Left kidney (tissue), 2 donors: ENCODE measurements around the gene PDE3A. TPM values are rescaled to one million over a fixed set of nuclear protein-coding genes. Genes with fewer than 3 reads are reported as not detected.
A peak's percentile ranks its signal among the peaks of the same experiment; 100 is the strongest.

Source experiments
- DNase-seq: peaks from one replicate; pipeline ENCODE4 v3.0.0-alpha.2; 2013
- polyA plus RNA-seq: library from polyadenylated mRNA; unstranded; fragments of 120-200 nt; gene quantifications from one replicate; pipeline ENCODE4 v1.2.1, GENCODE V29; 2013; ENCODE audit not compliant: insufficient read length

The PDE3A gene
- polyA plus RNA-seq, 1 donor = 26.8 TPM

- DNase-seq = no peak
Measured at GRCh38 chr12:20455001-20455706, 86.8 kb downstream of the PDE3A start.

GRCh38 chr12:20457582-20457981, 89.2 kb downstream of the PDE3A start:
- DNase-seq = no peak

- DNase-seq = no peak
Measured at GRCh38 chr12:20458011-20458410, 89.7 kb downstream of the PDE3A start.

GRCh38 chr12:20459920-20460319, 91.6 kb downstream of the PDE3A start:
- DNase-seq = no peak

GRCh38 chr12:20460956-20461355, 92.6 kb downstream of the PDE3A start:
- no peak for DNase-seq

GRCh38 chr12:20463913-20464524, 95.7 kb downstream of the PDE3A start:
- no peak for DNase-seq

GRCh38 chr12:20469300-20469699, 101.0 kb downstream of the PDE3A start:
- no peak for DNase-seq

- no peak for DNase-seq
Measured at GRCh38 chr12:20469756-20470155, 101.4 kb downstream of the PDE3A start.

- DNase-seq = peak; percentile 34
Measured at GRCh38 chr12:20472102-20472782, 103.9 kb downstream of the PDE3A start.

GRCh38 chr12:20473133-20473532, 104.8 kb downstream of the PDE3A start:
- no peak for DNase-seq

- no peak for DNase-seq
Measured at GRCh38 chr12:20474016-20474415, 105.7 kb downstream of the PDE3A start.

- DNase-seq = no peak
Measured at GRCh38 chr12:20474443-20474842, 106.1 kb downstream of the PDE3A start.

GRCh38 chr12:20475542-20475941, 107.2 kb downstream of the PDE3A start:
- no peak for DNase-seq

- DNase-seq = no peak
Measured at GRCh38 chr12:20476551-20476950, 108.2 kb downstream of the PDE3A start.

GRCh38 chr12:20477255-20477654, 108.9 kb downstream of the PDE3A start:
- no peak for DNase-seq

GRCh38 chr12:20477672-20478071, 109.3 kb downstream of the PDE3A start:
- DNase-seq = no peak

GRCh38 chr12:20482491-20483054, 114.2 kb downstream of the PDE3A start:
- DNase-seq = peak; percentile 30

- no peak for DNase-seq
Measured at GRCh38 chr12:20483776-20484175, 115.4 kb downstream of the PDE3A start.

- no peak for DNase-seq
Measured at GRCh38 chr12:20486233-20486632, 117.9 kb downstream of the PDE3A start.

- DNase-seq = no peak
Measured at GRCh38 chr12:20487519-20487918, 119.2 kb downstream of the PDE3A start.

GRCh38 chr12:20489645-20490044, 121.3 kb downstream of the PDE3A start:
- no peak for DNase-seq

GRCh38 chr12:20490213-20490612, 121.9 kb downstream of the PDE3A start:
- DNase-seq = no peak

GRCh38 chr12:20491290-20491689, 123.0 kb downstream of the PDE3A start:
- no peak for DNase-seq
